ENCODE data around the gene PEAK3. TPM values are rescaled to one million over a fixed set of nuclear protein-coding genes. Genes with fewer than 3 reads are reported as not detected.
A peak's percentile ranks its signal among the peaks of the same experiment; 100 is the strongest.
"Not testable (repeated sequence)": the region's sequence is repeated elsewhere in the genome, so short reads cannot be mapped to it uniquely, and the experiment has no call there.

The PEAK3 gene
- total RNA-seq, 4 donors from 2014 or later, result 0.16 to 1.3 (median 0.27) TPM; not detected in 1

DNA sequence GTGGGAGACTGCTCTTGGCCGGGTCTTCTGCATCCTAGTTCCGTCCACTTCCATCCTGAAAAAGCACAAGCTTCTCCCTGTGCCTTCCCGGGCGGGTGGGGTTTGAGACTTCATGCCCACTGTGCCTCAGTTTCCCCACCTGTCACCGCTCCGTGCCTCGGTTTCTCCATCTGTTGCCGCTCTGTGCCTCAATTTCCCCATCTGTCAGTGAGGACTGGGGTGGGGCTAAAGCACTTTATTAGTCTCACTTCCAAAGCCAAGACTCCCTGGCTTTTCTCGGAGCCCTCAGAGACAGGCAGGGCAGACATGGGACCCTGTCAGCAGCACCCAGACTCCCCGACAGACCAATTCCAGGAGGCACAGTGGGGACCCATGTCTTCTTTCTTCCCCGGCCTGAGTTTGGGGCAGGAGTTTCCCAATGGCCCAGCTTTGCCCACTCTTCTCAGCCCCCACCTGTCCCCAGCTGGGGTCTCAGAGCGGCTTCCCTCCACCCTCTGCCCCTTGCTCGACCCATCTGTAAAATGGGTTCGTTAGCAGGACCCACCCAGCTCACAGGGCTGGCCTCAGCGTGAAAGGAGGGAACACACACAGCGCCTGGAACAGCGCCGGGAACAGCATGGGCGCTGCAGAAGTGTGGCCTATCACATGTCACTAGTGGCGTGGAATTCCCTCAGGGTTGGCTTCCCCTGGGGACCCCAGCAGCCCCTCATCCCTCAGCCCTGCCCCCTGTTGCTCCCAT, 4.6 kb upstream of the PEAK3 start:
- Histone ChIP-seq H3K9me3 (no peaks in the 10 kb centered on the region), H3K4me3 (no peak overlapping the region), H3K4me1 (peaks cover 0 to 39% (median 22%) of the 10 kb centered on the region in 3 donors), H3K27ac (no peak overlapping the region), H3K36me3 (no peaks in the 10 kb centered on the region), H3K27me3 (peaks cover 39% of the 10 kb centered on the region)
- TF ChIP-seq, protein P1, sequence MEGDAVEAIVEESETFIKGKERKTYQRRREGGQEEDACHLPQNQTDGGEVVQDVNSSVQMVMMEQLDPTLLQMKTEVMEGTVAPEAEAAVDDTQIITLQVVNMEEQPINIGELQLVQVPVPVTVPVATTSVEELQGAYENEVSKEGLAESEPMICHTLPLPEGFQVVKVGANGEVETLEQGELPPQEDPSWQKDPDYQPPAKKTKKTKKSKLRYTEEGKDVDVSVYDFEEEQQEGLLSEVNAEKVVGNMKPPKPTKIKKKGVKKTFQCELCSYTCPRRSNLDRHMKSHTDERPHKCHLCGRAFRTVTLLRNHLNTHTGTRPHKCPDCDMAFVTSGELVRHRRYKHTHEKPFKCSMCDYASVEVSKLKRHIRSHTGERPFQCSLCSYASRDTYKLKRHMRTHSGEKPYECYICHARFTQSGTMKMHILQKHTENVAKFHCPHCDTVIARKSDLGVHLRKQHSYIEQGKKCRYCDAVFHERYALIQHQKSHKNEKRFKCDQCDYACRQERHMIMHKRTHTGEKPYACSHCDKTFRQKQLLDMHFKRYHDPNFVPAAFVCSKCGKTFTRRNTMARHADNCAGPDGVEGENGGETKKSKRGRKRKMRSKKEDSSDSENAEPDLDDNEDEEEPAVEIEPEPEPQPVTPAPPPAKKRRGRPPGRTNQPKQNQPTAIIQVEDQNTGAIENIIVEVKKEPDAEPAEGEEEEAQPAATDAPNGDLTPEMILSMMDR (IDR thresholded peaks at IDR 0.05), result no peak
- TF ChIP-seq POLR2A (IDR thresholded peaks at IDR 0.05) (no peak), POLR2AphosphoS5 (IDR thresholded peaks at IDR 0.05) (no peak), EP300 (IDR thresholded peaks at IDR 0.05) (no peak)
- WGBS, 2 donors (ENCODE audit: low coverage in 1 of 2), result 87 to 100% methylated on average over 1 to 9 of the region's 20 CpGs
- no peak for ATAC-seq

DNA sequence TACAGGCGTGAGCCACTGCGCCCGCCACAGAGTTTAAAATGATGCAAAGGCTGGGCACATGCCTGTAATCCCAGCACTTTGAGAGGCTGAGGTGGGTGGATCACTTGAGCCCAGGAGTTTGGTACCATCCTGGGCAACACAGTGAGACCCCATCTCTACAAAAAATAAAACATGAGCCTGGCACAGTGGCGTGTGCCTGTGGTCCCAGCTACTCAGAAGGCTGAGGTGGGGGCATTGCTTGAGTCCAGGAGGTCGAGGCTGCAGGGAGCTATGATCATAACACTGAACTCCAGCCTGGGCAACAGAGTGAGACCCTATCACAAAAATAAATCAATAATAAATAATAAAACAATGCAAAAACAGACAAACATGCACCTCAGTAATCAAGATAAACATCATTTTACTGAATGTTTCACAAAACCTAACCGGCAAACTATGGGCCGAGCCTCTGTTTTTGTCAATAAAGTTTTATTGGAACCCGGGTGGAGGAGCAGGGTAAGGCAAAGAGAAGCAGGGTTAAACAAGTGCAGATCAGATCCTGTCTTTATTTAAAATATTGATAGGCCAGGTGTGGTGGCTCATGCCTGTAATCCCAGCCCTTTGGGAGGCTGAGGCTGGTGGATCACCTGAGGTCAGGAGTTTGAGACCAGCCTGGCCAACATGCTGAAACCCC, 2.0 kb upstream of the PEAK3 start:
- peaks cover 0 to 22% (median 0%) of the 10 kb centered on the region in 3 donors for H3K4me1 ChIP-seq
- peaks cover 13% of the 10 kb centered on the region for H3K27me3 ChIP-seq
- no peak for TF ChIP-seq EP300 (IDR thresholded peaks at IDR 0.05)
- TF ChIP-seq POLR2AphosphoS5 (IDR thresholded peaks at IDR 0.05), result no peak
- TF ChIP-seq POLR2A (IDR thresholded peaks at IDR 0.05), result no peak
- TF ChIP-seq, protein P1 (IDR thresholded peaks at IDR 0.05), result no peak
- no peaks in the 10 kb centered on the region for H3K36me3 ChIP-seq
- no peak for ATAC-seq
- WGBS, 2 donors (ENCODE audit: low coverage in 1 of 2), result 88 to 96% methylated on average over 3 to 5 of the region's 8 CpGs
- no peaks in the 10 kb centered on the region for H3K9me3 ChIP-seq
- no peak overlapping the region for H3K27ac ChIP-seq
- H3K4me3 ChIP-seq, result no peak overlapping the region

DNA sequence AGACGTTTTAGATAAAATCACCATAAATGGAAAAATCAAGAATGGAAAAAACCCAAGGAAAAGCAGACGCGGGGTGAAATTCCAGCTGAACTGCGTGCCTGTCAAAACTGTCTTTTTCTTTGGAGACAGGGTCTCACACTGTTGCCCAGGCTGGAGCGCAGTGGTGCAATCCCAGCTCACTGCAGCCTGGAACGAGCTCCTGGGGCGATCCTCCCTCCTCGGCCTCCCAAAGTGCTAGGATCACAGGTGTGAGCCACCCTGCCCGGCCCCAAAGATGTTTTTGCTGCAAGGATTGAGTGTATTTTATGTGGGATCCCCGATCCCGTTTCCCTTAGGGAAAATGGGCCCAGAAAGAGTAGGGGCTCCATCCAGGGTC, 875 bp upstream of the PEAK3 start:
- H3K4me1 ChIP-seq, result peaks cover 0 to 22% (median 0%) of the 10 kb centered on the region in 3 donors
- peak overlapping the region in 1 of 2 donors; percentile 46 for H3K4me3 ChIP-seq
- WGBS, 2 donors (ENCODE audit: low coverage in 1 of 2), result 66 to 68% methylated on average over 9 to 10 of the region's 11 CpGs
- H3K27me3 ChIP-seq, result peaks cover 2% of the 10 kb centered on the region
- ATAC-seq, result no peak
- TF ChIP-seq POLR2AphosphoS5 (IDR thresholded peaks at IDR 0.05) (no peak), EP300 (IDR thresholded peaks at IDR 0.05) (no peak), POLR2A (IDR thresholded peaks at IDR 0.05) (no peak)
- TF ChIP-seq, protein P1 (IDR thresholded peaks at IDR 0.05), result no peak
- H3K27ac ChIP-seq, result peak overlapping the region in 1 of 4 donors; percentile 66
- H3K9me3 ChIP-seq, result no peaks in the 10 kb centered on the region
- H3K36me3 ChIP-seq, result no peaks in the 10 kb centered on the region

DNA sequence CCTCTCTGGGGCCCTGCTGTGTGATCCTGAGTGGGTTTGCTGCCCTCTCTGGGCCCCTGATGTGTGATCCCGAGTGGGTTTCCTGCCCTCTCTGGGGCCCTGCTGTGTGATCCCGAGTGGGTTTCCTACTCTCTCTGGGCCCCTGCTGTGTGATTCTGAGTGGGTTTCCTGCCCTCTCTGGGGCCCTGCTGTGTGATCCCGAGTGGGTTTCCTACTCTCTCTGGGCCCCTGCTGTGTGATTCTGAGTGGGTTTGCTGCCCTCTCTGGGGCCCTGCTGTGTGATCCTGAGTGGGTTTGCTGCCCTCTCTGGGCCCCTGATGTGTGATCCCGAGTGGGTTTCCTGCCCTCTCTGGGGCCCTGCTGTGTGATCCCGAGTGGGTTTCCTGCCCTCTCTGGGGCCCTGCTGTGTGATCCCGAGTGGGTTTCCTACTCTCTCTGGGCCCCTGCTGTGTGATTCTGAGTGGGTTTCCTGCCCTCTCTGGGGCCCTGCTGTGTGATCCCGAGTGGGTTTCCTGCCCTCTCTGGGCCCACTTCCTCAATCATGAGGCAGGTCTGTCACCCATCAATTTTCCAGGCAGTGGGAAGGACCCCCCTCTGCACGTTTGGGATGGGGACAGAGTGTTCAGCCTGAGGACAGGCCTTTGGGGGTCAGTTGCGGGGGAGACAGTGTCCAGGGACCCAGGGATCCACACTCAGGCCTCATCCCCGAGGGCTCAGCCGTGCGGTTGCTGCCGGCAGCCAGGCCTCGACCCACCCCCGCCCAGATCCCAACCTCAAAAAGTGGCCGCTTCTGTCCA, 512 bp downstream of the PEAK3 start:
- peaks cover 0 to 11% of the 10 kb centered on the region in 2 donors for H3K36me3 ChIP-seq
- not testable (repeated sequence) for H3K27me3 ChIP-seq, H3K9me3 ChIP-seq, ATAC-seq
- peak overlapping the region in 2 of 4 donors; percentile 49 to 66 for H3K27ac ChIP-seq
- 0 to 20% methylated on average over 1 to 4 of the region's 16 CpGs for WGBS, 2 donors (ENCODE audit: low coverage in 1 of 2)
- H3K4me3 ChIP-seq, result peak overlapping the region in 1 of 2 donors; percentile 46
- H3K4me1 ChIP-seq, result peaks cover 0 to 29% (median 0%) of the 10 kb centered on the region in 3 donors

DNA sequence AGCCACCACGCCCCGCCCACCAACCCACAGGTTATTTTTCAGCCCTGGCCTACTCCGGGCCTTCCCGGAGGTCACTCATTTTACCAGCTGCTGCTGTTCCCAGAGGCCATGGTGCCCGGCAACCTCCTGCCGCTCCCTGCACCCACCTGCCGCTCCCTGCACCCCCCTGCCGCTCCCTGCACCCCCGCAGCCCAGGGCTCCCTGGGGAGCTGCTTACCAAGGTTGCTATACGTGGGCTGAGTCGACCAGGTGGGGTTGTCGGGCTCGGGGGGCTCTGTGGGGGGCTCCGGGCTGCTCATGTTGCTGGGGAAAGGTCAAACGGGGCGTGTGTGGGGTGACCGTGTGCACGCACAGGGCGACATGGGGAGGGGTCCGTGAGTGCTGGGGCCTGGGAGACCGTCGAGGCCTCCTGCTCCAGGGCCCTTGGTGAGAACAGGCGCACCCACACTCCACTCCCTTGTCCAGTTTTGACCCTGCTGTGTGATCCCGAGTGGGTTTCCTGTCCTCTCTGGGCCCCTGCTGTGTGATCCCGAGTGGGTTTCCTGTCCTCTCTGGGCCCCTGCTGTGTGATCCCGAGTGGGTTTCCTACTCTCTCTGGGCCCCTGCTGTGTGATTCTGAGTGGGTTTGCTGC, 1.2 kb downstream of the PEAK3 start:
- TF ChIP-seq POLR2A (IDR thresholded peaks at IDR 0.05) (no peak), EP300 (IDR thresholded peaks at IDR 0.05) (no peak), POLR2AphosphoS5 (IDR thresholded peaks at IDR 0.05) (no peak)
- TF ChIP-seq, protein P1 (IDR thresholded peaks at IDR 0.05), result no peak
- 100% methylated on average over 1 of the region's 26 CpGs; no CpG with 5 or more reads in 1 of the 2 donors for WGBS, 2 donors (ENCODE audit: low coverage in 1 of 2)
- ATAC-seq, result no peak
- Histone ChIP-seq H3K36me3 (peaks cover 0 to 18% of the 10 kb centered on the region in 2 donors), H3K27ac (no peak overlapping the region), H3K4me3 (no peak overlapping the region), H3K4me1 (peaks cover 0 to 36% (median 6%) of the 10 kb centered on the region in 3 donors), H3K27me3 (no peaks in the 10 kb centered on the region), H3K9me3 (no peaks in the 10 kb centered on the region)
